Peyer's patch (tissue), 4 donors: ENCODE data around the gene DHX30. TPM values are rescaled to one million over a fixed set of nuclear protein-coding genes. Genes with fewer than 3 reads are reported as not detected.
"Not testable (repeated sequence)": the region's sequence is repeated elsewhere in the genome, so short reads cannot be mapped to it uniquely, and the experiment has no call there.

Experiments used
- DNase-seq, 3 donors: peaks; one replicate each; pipeline ENCODE4 v3.0.0-alpha.2; 2017 to 2019
- H3K27ac ChIP-seq, 4 donors: fragments of 200-600 bp; sonication (generic); one replicate each; pipeline ENCODE4 v1.5.1; 2016 to 2019
- H3K27me3 ChIP-seq, 2 donors: fragments of 200-600 bp; sonication (generic); one replicate each; pipeline ENCODE4 v1.5.1; 2019
- H3K36me3 ChIP-seq, 3 donors: fragments of 200-600 bp; sonication (generic); one replicate each; pipeline ENCODE4 v1.5.1; 2016 to 2019
- H3K4me1 ChIP-seq, 4 donors: fragments of 200-600 bp; sonication (generic); one replicate each; pipeline ENCODE4 v1.5.1; 2016 to 2019
- H3K4me3 ChIP-seq, 4 donors: fragments of 200-600 bp; sonication (generic); 1 replicate in 3 of 4; 2 replicates in 1 of 4; pipeline ENCODE4 v1.5.1; 2016 to 2019; ENCODE audit warnings: mild to moderate bottlenecking in 1 of 4
- H3K9me3 ChIP-seq, 4 donors: fragments of 200-600 bp; sonication (generic); one replicate each; pipeline ENCODE4 v1.5.1; 2016 to 2019; ENCODE audit warnings: mild to moderate bottlenecking in 1 of 4
- CTCF ChIP-seq, 6 experiments: fragments of 450-650 bp in 4 of 6; fragments of 200-600 bp in 2 of 6; sonication (generic) in 1 of 6; IDR thresholded peaks; one replicate each; pipeline ENCODE4 v1.5.1; 2017 to 2019; ENCODE audit warnings: antibody characterized with exemption in 6 of 6, mild to moderate bottlenecking in 3 of 6, moderate library complexity in 1 of 6
- POLR2A ChIP-seq, 2 donors: fragments of 450-650 bp; IDR thresholded peaks; one replicate each; pipeline ENCODE4 v1.5.1; 2017; ENCODE audit warnings: antibody characterized with exemption in 2 of 2, mild to moderate bottlenecking in 2 of 2, moderate library complexity in 2 of 2
- total RNA-seq, 4 donors: library from RNA; depleted of rRNA; stranded (reverse); fragments of >200 nt; gene quantifications; one replicate each; pipeline ENCODE4 v1.1.0, GENCODE V29; 2016

DHX30 gene
- total RNA-seq, 4 donors from 2014 or later: 42.0 to 72.9 (median 58.5) TPM

DNA sequence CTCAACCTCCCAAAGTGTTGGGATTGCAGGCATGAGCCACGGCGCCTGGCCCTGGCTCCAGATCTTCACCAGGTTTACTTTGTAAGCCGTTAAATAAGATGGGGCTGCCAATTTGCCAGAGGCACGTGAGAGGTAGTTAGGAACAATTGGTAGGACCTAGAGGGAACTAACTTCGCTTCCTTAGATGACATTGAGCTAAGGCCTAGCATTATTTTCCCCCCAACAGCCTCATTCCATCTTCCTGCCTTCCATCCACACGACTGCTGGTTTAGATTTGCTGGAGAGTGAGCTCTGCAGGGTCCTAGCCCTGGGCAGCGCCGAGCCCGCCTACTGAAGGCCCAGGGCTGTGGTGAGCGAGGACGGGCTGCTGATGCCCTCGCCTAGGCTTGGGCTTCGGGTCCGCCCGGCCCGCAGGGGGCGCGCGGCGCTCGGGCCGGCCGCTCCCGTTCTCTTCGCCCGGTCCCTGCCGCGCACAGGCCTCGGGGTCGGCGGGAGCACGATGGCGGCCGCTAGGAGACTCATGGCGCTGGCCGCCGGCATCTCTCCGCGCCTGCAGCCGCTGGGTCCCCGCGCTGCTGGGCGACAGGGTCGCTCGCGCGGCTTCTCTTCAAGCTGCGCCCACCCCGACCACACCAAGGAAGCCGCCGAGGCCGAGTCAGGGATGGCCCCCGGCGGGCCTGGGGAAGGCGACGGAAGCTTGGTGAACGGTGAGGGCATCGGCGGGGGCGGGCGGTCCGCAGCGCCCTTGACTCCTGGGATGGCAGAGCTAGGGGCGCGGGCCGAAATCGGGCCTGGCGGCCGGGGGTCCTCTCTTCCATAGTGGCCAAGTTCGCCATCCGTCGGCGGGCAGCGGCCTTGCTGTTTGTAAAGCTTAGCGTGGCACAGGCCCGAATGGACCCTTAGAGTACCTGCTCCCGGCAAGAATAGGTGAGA lies 21.9 kb downstream of the DHX30 start:
- H3K36me3 ChIP-seq: peaks cover 0 to 39% (median 0%) of the 10 kb centered on the region in 3 donors
- peak overlapping the region; percentile 70 to 84 (median 78) for H3K27ac ChIP-seq
- H3K27me3 ChIP-seq: no peaks in the 10 kb centered on the region
- TF ChIP-seq POLR2A (IDR thresholded peaks at IDR 0.05) (peak in 1 of 2 donors; percentile 17), CTCF (IDR thresholded peaks at IDR 0.05) (peak; percentile 76 to 93 (median 86))
- DNase-seq: peak; percentile 71 to 86 (median 86)
- H3K9me3 ChIP-seq: no peaks in the 10 kb centered on the region
- H3K4me3 ChIP-seq: peak overlapping the region; percentile 82 to 98 (median 97)
- peaks cover 0 to 17% (median 10%) of the 10 kb centered on the region in 4 donors for H3K4me1 ChIP-seq

GRCh38 chr3:47825590-47825989 lies 22.7 kb downstream of the DHX30 start:
- no peak for TF ChIP-seq POLR2A (IDR thresholded peaks at IDR 0.05)
- TF ChIP-seq CTCF (IDR thresholded peaks at IDR 0.05): no peak
- peaks cover 0 to 40% (median 0%) of the 10 kb centered on the region in 3 donors for H3K36me3 ChIP-seq
- H3K4me1 ChIP-seq: peaks cover 0 to 17% (median 10%) of the 10 kb centered on the region in 4 donors
- no peak for DNase-seq
- H3K27me3 ChIP-seq: no peaks in the 10 kb centered on the region
- H3K27ac ChIP-seq: peak overlapping the region in 3 of 4 donors; percentile 70 to 84 (median 79)
- no peaks in the 10 kb centered on the region for H3K9me3 ChIP-seq
- H3K4me3 ChIP-seq: peak overlapping the region; percentile 82 to 98 (median 97)

DNA sequence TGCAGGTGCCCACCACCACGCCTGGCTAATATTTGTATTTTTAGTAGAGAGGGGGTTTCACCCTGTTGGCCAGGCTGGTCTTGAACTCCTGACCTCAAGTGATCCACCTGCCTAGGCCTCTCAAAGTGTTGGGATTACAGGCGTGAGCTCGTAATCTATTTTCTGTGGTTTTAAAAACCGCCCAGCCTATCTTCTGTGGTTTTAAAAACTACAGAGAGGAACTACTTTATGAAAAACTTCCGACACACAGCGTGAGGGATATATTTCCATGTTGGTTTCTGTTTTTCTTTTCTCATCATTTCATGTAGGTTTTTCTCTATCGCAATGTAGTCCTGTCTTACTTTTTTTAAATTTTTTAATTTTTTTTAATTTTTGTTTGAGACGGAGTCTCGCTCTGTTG lies 26.5 kb downstream of the DHX30 start:
- not testable (repeated sequence) for H3K4me3 ChIP-seq, H3K9me3 ChIP-seq, DNase-seq, H3K27me3 ChIP-seq, H3K27ac ChIP-seq
- Histone ChIP-seq H3K4me1 (peaks cover 0 to 17% (median 10%) of the 10 kb centered on the region in 4 donors), H3K36me3 (peaks cover 0 to 73% (median 0%) of the 10 kb centered on the region in 3 donors)

- Histone ChIP-seq H3K4me3 (no peak overlapping the region), H3K27ac (no peak overlapping the region), H3K9me3 (no peaks in the 10 kb centered on the region), H3K4me1 (no peaks in the 10 kb centered on the region), H3K27me3 (no peaks in the 10 kb centered on the region), H3K36me3 (peaks cover 0 to 98% (median 0%) of the 10 kb centered on the region in 3 donors)
- DNase-seq: no peak
- TF ChIP-seq CTCF (IDR thresholded peaks at IDR 0.05): no peak
- TF ChIP-seq POLR2A (IDR thresholded peaks at IDR 0.05): no peak
These were observed 34.0 kb downstream of the DHX30 start for GRCh38 chr3:47836986-47837385.

DNA sequence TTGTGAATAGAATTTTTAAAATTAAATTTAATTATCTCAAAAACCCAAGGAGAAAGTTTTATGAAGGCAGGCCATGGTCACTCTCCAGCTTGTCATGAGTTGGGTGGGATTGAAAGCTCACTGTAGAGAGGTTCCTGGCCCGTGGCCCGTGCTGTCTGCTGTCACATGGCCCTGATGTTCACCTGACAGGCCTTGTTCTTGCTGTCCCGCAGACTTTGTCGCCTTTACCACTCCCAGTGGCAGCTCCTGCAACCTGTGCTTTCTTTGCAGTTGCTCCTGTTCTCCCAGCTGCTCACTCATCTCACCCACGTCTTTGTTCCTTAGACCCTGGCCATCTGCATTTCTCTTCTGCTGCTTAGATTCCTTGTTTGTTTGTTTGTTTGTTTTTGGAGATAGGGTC lies 35.6 kb downstream of the DHX30 start:
- Histone ChIP-seq H3K27me3 (no peaks in the 10 kb centered on the region), H3K27ac (no peak overlapping the region), H3K36me3 (peaks cover 0 to 98% (median 0%) of the 10 kb centered on the region in 3 donors), H3K9me3 (no peaks in the 10 kb centered on the region), H3K4me3 (no peak overlapping the region), H3K4me1 (no peaks in the 10 kb centered on the region)
- no peak for TF ChIP-seq POLR2A (IDR thresholded peaks at IDR 0.05)
- no peak for TF ChIP-seq CTCF (IDR thresholded peaks at IDR 0.05)
- no peak for DNase-seq

DNA sequence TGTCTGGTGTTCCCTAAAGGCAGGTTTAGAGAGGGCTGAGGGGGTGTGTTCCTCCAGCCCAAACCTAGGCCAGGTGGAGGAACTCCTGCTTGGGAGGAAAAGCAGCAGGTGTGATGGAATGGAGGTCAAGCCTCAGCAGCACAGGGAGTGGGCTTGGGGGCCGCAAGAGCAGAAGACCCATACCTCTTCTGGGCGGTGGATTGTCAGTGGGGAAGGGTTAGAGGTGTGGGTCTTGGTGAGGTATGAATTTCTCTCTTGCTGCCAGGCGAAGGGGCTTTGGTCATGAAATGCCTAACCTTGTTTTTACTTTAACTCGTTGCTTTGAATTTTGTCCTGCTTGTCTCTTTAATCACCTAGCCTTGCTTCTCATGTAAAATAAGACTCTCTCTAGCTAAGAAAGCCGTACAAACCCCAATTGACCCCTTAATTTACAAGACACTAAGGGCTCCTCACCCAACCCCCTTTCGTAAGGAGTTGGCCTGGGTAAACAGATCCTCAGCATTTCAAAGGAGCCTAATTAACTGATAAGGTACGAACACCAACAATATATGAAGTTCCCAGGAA lies 38.9 kb downstream of the DHX30 start:
- Histone ChIP-seq H3K27ac (no peak overlapping the region), H3K4me1 (no peaks in the 10 kb centered on the region), H3K36me3 (peaks cover 0 to 99% (median 0%) of the 10 kb centered on the region in 3 donors), H3K9me3 (no peaks in the 10 kb centered on the region), H3K4me3 (no peak overlapping the region), H3K27me3 (no peaks in the 10 kb centered on the region)
- no peak for DNase-seq
- no peak for TF ChIP-seq CTCF (IDR thresholded peaks at IDR 0.05)
- no peak for TF ChIP-seq POLR2A (IDR thresholded peaks at IDR 0.05)
